WTC11 (cell line): Measurements from ENCODE around the gene PCDHA1. TPM values are rescaled to one million over a fixed set of nuclear protein-coding genes. Genes with fewer than 3 reads are reported as not detected.

Source experiments
- ATAC-seq: fragments of 200-7000 bp; cut with Tn5 transposase; 2 replicates; pipeline ENCODE4 v1.10.0; 2021; ENCODE audit warnings: mild to moderate bottlenecking, moderate library complexity
- CTCF ChIA-PET: fragments of 300-600 bp; sonication (Branson Sonifier 250); formaldehyde crosslinking; loops from one replicate; lab custom pipeline; 2021; ENCODE audit warnings: antibody characterized with exemption; lab: Charles Lee
- POLR2A ChIA-PET: fragments of 350-600 bp; sonication (Branson Sonifier 250); formaldehyde crosslinking; loops from one replicate; lab custom pipeline; 2021; ENCODE audit warnings: antibody characterized with exemption; lab: Charles Lee
- DNase-seq: peaks from one replicate; pipeline ENCODE4 v3.0.0; 2021; ENCODE audit warnings: low spot score
- H3K27ac Mint-ChIP-seq: 2 replicates; pipeline ENCODE4 v1.8.0; 2021; ENCODE audit warnings: mixed read lengths
- H3K27me3 Mint-ChIP-seq: 2 replicates; pipeline ENCODE4 v1.8.0; 2021; ENCODE audit warnings: low read depth, mild to moderate bottlenecking, moderate library complexity, mixed read lengths
- H3K36me3 Mint-ChIP-seq: 2 replicates; pipeline ENCODE4 v1.8.0; 2021; ENCODE audit warnings: mixed read lengths
- H3K4me1 Mint-ChIP-seq: 2 replicates; pipeline ENCODE4 v1.8.0; 2022; ENCODE audit warnings: mixed read lengths
- H3K4me3 Mint-ChIP-seq: 2 replicates; pipeline ENCODE4 v1.8.0; 2021; ENCODE audit warnings: mild to moderate bottlenecking, moderate library complexity, mixed read lengths
- H3K9me3 Mint-ChIP-seq: 2 replicates; pipeline ENCODE4 v1.8.0; 2021; ENCODE audit warnings: mixed read lengths
- GABPB1 ChIP-seq: sonication (generic); formaldehyde crosslinking; IDR thresholded peaks from 2 replicates; pipeline ENCODE4 v1.8.1; 2023; ENCODE audit warnings: mild to moderate bottlenecking, missing genetic modification reagents
- JUN ChIP-seq: sonication (generic); formaldehyde crosslinking; IDR thresholded peaks from 2 replicates; pipeline ENCODE4 v1.8.0; 2023; ENCODE audit warnings: mild to moderate bottlenecking, missing genetic modification reagents
- KAT7 ChIP-seq: sonication (generic); formaldehyde crosslinking; IDR thresholded peaks from 2 replicates; pipeline ENCODE4 v1.8.1; 2023; ENCODE audit warnings: missing genetic modification reagents, mild to moderate bottlenecking, borderline replicate concordance
- RELA ChIP-seq: sonication (generic); formaldehyde crosslinking; IDR thresholded peaks from 2 replicates; pipeline ENCODE4 v1.8.1; 2022; ENCODE audit warnings: missing genetic modification reagents, mild to moderate bottlenecking, borderline replicate concordance
- SP1 ChIP-seq: sonication (generic); formaldehyde crosslinking; conservative IDR thresholded peaks from 2 replicates; pipeline ENCODE4 v1.8.1; 2022; ENCODE audit warnings: missing genetic modification reagents
- TCF7 ChIP-seq: sonication (generic); formaldehyde crosslinking; IDR thresholded peaks from 2 replicates; pipeline ENCODE4 v1.8.0; 2022; ENCODE audit warnings: mild to moderate bottlenecking, low read depth, missing genetic modification reagents, moderate library complexity
- ZNF121 ChIP-seq: sonication (generic); formaldehyde crosslinking; IDR thresholded peaks from 2 replicates; pipeline ENCODE4 v1.8.0; 2023; ENCODE audit warnings: missing genetic modification reagents
- ZNF317 ChIP-seq: sonication (generic); formaldehyde crosslinking; IDR thresholded peaks from 2 replicates; pipeline ENCODE4 v1.8.1; 2023; ENCODE audit warnings: low read depth, mild to moderate bottlenecking, moderate library complexity, missing genetic modification reagents, borderline replicate concordance
- total RNA-seq: library from RNA; stranded (reverse); gene quantifications from 3 replicates; pipeline ENCODE4 v1.2.3, GENCODE V29; 2021
- TF ChIP-seq, protein P1 (sequence below): sonication (generic); formaldehyde crosslinking; IDR thresholded peaks from 2 replicates; pipeline ENCODE4 v1.8.1; 2023; ENCODE audit warnings: mild to moderate bottlenecking, missing genetic modification reagents, borderline replicate concordance
- TF ChIP-seq, protein P2 (sequence below): sonication (generic); formaldehyde crosslinking; IDR thresholded peaks from 2 replicates; pipeline ENCODE4 v1.8.0; 2022; ENCODE audit warnings: mild to moderate bottlenecking, missing genetic modification reagents
- TF ChIP-seq, protein P3 (sequence below): sonication (generic); formaldehyde crosslinking; IDR thresholded peaks from 2 replicates; pipeline ENCODE4 v1.8.1; 2022; ENCODE audit warnings: missing genetic modification reagents, borderline replicate concordance
- TF ChIP-seq, protein P4 (sequence below): sonication (generic); formaldehyde crosslinking; IDR thresholded peaks from 2 replicates; pipeline ENCODE4 v1.8.1; 2023; ENCODE audit warnings: mild to moderate bottlenecking, missing genetic modification reagents
- TF ChIP-seq, protein P5 (sequence below): fragments of 250-450 bp; sonication (Bioruptor Pico); IDR thresholded peaks from 2 replicates; pipeline ENCODE4 v1.9.0; 2021; ENCODE audit warnings: mild to moderate bottlenecking, borderline replicate concordance
- TF ChIP-seq, protein P6 (sequence below): sonication (generic); formaldehyde crosslinking; IDR thresholded peaks from 2 replicates; pipeline ENCODE4 v1.8.0; 2023; ENCODE audit warnings: missing genetic modification reagents, mild to moderate bottlenecking, borderline replicate concordance
- TF ChIP-seq, protein P7 (sequence below): sonication (generic); formaldehyde crosslinking; IDR thresholded peaks from 2 replicates; pipeline ENCODE4 v1.8.1; 2023; ENCODE audit warnings: mild to moderate bottlenecking, missing genetic modification reagents

The PCDHA1 gene
- total RNA-seq, 1 experiment from 2014 or later, result 2.4 TPM

DNA sequence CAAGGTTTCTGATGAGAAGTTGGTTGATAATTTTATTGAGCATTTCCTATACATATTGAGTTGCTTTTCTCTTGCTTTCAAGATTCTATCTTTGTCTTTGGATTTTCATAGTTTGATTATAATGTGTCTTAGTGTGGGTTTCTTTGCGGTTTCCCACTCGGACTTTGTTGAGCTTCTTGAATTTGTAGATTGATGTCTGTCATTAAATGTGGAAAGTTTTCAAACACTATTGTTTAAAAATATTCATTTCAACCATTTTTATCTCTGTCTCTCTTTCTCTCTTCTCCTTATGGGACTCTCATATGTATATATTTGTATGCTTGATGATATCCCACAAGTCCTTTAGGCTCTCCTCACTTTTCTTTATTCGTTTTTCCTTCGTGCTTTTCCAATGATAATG is 18.5 kb upstream of the PCDHA1 start (continued):
- TF ChIP-seq, protein P1, sequence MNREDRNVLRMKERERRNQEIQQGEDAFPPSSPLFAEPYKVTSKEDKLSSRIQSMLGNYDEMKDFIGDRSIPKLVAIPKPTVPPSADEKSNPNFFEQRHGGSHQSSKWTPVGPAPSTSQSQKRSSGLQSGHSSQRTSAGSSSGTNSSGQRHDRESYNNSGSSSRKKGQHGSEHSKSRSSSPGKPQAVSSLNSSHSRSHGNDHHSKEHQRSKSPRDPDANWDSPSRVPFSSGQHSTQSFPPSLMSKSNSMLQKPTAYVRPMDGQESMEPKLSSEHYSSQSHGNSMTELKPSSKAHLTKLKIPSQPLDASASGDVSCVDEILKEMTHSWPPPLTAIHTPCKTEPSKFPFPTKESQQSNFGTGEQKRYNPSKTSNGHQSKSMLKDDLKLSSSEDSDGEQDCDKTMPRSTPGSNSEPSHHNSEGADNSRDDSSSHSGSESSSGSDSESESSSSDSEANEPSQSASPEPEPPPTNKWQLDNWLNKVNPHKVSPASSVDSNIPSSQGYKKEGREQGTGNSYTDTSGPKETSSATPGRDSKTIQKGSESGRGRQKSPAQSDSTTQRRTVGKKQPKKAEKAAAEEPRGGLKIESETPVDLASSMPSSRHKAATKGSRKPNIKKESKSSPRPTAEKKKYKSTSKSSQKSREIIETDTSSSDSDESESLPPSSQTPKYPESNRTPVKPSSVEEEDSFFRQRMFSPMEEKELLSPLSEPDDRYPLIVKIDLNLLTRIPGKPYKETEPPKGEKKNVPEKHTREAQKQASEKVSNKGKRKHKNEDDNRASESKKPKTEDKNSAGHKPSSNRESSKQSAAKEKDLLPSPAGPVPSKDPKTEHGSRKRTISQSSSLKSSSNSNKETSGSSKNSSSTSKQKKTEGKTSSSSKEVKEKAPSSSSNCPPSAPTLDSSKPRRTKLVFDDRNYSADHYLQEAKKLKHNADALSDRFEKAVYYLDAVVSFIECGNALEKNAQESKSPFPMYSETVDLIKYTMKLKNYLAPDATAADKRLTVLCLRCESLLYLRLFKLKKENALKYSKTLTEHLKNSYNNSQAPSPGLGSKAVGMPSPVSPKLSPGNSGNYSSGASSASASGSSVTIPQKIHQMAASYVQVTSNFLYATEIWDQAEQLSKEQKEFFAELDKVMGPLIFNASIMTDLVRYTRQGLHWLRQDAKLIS (CRISPR knock-in tag), result no peak
- no peak for TF ChIP-seq TCF7 (CRISPR knock-in tag)

DNA sequence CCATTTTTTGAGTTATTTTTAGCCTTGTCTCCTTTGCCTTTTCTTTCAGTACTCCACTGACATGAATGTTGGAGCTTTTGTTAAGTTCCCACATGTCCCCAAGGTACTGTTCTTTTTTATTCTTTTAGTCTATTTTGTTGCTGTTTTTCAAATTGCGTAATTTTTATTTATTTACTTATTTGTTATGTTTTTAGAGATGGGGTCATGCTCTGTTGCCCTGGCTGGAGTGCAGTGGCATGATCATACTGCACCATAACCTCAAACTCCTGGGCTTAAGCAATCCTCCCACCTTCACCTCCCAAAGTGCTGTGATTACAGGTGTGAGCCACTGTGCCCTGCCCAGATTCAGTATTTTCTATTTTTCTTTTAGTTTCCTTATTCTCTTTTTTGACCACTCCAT is 5.4 kb upstream of the PCDHA1 start:
- peaks cover 86% of the 10 kb centered on the region for H3K9me3 Mint-ChIP-seq
- POLR2A ChIA-PET, result no interaction called here
- peaks cover 50% of the 10 kb centered on the region for H3K36me3 Mint-ChIP-seq
- no peak overlapping the region for H3K27ac Mint-ChIP-seq
- no peak for DNase-seq
- no peak overlapping the region for H3K4me3 Mint-ChIP-seq
- peaks cover 14% of the 10 kb centered on the region for H3K27me3 Mint-ChIP-seq
- H3K4me1 Mint-ChIP-seq, result no peaks in the 10 kb centered on the region
- ATAC-seq, result no peak
- CTCF ChIA-PET, result no interaction called here
- TF ChIP-seq SP1 (CRISPR knock-in tag) (no peak), GABPB1 (CRISPR knock-in tag) (no peak), RELA (CRISPR knock-in tag) (no peak), KAT7 (CRISPR knock-in tag) (no peak), ZNF121 (CRISPR knock-in tag) (no peak), JUN (CRISPR knock-in tag) (no peak), ZNF317 (CRISPR knock-in tag) (no peak)
- TF ChIP-seq, protein P2, sequence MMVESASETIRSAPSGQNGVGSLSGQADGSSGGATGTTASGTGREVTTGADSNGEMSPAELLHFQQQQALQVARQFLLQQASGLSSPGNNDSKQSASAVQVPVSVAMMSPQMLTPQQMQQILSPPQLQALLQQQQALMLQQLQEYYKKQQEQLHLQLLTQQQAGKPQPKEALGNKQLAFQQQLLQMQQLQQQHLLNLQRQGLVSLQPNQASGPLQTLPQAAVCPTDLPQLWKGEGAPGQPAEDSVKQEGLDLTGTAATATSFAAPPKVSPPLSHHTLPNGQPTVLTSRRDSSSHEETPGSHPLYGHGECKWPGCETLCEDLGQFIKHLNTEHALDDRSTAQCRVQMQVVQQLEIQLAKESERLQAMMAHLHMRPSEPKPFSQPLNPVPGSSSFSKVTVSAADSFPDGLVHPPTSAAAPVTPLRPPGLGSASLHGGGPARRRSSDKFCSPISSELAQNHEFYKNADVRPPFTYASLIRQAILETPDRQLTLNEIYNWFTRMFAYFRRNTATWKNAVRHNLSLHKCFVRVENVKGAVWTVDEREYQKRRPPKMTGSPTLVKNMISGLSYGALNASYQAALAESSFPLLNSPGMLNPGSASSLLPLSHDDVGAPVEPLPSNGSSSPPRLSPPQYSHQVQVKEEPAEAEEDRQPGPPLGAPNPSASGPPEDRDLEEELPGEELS, result no peak
- TF ChIP-seq, protein P3, sequence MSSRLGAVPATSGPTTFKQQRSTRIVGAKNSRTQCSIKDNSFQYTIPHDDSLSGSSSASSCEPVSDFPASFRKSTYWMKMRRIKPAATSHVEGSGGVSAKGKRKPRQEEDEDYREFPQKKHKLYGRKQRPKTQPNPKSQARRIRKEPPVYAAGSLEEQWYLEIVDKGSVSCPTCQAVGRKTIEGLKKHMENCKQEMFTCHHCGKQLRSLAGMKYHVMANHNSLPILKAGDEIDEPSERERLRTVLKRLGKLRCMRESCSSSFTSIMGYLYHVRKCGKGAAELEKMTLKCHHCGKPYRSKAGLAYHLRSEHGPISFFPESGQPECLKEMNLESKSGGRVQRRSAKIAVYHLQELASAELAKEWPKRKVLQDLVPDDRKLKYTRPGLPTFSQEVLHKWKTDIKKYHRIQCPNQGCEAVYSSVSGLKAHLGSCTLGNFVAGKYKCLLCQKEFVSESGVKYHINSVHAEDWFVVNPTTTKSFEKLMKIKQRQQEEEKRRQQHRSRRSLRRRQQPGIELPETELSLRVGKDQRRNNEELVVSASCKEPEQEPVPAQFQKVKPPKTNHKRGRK (CRISPR knock-in tag), result no peak
- TF ChIP-seq, protein P4, sequence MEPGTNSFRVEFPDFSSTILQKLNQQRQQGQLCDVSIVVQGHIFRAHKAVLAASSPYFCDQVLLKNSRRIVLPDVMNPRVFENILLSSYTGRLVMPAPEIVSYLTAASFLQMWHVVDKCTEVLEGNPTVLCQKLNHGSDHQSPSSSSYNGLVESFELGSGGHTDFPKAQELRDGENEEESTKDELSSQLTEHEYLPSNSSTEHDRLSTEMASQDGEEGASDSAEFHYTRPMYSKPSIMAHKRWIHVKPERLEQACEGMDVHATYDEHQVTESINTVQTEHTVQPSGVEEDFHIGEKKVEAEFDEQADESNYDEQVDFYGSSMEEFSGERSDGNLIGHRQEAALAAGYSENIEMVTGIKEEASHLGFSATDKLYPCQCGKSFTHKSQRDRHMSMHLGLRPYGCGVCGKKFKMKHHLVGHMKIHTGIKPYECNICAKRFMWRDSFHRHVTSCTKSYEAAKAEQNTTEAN (CRISPR knock-in tag), result no peak
- TF ChIP-seq, protein P5, sequence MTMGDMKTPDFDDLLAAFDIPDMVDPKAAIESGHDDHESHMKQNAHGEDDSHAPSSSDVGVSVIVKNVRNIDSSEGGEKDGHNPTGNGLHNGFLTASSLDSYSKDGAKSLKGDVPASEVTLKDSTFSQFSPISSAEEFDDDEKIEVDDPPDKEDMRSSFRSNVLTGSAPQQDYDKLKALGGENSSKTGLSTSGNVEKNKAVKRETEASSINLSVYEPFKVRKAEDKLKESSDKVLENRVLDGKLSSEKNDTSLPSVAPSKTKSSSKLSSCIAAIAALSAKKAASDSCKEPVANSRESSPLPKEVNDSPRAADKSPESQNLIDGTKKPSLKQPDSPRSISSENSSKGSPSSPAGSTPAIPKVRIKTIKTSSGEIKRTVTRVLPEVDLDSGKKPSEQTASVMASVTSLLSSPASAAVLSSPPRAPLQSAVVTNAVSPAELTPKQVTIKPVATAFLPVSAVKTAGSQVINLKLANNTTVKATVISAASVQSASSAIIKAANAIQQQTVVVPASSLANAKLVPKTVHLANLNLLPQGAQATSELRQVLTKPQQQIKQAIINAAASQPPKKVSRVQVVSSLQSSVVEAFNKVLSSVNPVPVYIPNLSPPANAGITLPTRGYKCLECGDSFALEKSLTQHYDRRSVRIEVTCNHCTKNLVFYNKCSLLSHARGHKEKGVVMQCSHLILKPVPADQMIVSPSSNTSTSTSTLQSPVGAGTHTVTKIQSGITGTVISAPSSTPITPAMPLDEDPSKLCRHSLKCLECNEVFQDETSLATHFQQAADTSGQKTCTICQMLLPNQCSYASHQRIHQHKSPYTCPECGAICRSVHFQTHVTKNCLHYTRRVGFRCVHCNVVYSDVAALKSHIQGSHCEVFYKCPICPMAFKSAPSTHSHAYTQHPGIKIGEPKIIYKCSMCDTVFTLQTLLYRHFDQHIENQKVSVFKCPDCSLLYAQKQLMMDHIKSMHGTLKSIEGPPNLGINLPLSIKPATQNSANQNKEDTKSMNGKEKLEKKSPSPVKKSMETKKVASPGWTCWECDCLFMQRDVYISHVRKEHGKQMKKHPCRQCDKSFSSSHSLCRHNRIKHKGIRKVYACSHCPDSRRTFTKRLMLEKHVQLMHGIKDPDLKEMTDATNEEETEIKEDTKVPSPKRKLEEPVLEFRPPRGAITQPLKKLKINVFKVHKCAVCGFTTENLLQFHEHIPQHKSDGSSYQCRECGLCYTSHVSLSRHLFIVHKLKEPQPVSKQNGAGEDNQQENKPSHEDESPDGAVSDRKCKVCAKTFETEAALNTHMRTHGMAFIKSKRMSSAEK (CRISPR knock-in tag), result no peak
- TF ChIP-seq, protein P6, sequence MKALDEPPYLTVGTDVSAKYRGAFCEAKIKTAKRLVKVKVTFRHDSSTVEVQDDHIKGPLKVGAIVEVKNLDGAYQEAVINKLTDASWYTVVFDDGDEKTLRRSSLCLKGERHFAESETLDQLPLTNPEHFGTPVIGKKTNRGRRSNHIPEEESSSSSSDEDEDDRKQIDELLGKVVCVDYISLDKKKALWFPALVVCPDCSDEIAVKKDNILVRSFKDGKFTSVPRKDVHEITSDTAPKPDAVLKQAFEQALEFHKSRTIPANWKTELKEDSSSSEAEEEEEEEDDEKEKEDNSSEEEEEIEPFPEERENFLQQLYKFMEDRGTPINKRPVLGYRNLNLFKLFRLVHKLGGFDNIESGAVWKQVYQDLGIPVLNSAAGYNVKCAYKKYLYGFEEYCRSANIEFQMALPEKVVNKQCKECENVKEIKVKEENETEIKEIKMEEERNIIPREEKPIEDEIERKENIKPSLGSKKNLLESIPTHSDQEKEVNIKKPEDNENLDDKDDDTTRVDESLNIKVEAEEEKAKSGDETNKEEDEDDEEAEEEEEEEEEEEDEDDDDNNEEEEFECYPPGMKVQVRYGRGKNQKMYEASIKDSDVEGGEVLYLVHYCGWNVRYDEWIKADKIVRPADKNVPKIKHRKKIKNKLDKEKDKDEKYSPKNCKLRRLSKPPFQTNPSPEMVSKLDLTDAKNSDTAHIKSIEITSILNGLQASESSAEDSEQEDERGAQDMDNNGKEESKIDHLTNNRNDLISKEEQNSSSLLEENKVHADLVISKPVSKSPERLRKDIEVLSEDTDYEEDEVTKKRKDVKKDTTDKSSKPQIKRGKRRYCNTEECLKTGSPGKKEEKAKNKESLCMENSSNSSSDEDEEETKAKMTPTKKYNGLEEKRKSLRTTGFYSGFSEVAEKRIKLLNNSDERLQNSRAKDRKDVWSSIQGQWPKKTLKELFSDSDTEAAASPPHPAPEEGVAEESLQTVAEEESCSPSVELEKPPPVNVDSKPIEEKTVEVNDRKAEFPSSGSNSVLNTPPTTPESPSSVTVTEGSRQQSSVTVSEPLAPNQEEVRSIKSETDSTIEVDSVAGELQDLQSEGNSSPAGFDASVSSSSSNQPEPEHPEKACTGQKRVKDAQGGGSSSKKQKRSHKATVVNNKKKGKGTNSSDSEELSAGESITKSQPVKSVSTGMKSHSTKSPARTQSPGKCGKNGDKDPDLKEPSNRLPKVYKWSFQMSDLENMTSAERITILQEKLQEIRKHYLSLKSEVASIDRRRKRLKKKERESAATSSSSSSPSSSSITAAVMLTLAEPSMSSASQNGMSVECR, result no peak
- TF ChIP-seq, protein P7, sequence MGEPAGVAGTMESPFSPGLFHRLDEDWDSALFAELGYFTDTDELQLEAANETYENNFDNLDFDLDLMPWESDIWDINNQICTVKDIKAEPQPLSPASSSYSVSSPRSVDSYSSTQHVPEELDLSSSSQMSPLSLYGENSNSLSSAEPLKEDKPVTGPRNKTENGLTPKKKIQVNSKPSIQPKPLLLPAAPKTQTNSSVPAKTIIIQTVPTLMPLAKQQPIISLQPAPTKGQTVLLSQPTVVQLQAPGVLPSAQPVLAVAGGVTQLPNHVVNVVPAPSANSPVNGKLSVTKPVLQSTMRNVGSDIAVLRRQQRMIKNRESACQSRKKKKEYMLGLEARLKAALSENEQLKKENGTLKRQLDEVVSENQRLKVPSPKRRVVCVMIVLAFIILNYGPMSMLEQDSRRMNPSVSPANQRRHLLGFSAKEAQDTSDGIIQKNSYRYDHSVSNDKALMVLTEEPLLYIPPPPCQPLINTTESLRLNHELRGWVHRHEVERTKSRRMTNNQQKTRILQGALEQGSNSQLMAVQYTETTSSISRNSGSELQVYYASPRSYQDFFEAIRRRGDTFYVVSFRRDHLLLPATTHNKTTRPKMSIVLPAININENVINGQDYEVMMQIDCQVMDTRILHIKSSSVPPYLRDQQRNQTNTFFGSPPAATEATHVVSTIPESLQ (CRISPR knock-in tag), result no peak
